Smooth muscle cell (in vitro differentiated cells): ENCODE data around the gene P3H2. TPM values are rescaled to one million over a fixed set of nuclear protein-coding genes. Genes with fewer than 3 reads are reported as not detected.
A peak's percentile ranks its signal among the peaks of the same experiment; 100 is the strongest.
"Not testable (repeated sequence)": the region's sequence is repeated elsewhere in the genome, so short reads cannot be mapped to it uniquely, and the experiment has no call there.

Experiments used
- DNase-seq: peaks from one replicate; lab custom pipeline; 2025; ENCODE audit not compliant: unreplicated experiment; lab: John Stamatoyannopoulos, UW
- H2AFZ ChIP-seq: fragments of 200-600 bp; sonication (generic); 2 replicates; pipeline ENCODE4 v1.6.0; 2016; ENCODE audit warnings: antibody characterized with exemption, low read depth, mild to moderate bottlenecking
- H3F3A ChIP-seq: fragments of 200-600 bp; sonication (generic); 2 replicates; pipeline ENCODE4 v1.6.0; 2017; ENCODE audit warnings: antibody characterized with exemption, low read depth
- H3K27ac ChIP-seq: fragments of 200-600 bp; sonication (generic); 2 replicates; pipeline ENCODE4 v1.5.1; 2016; ENCODE audit warnings: low read depth, mild to moderate bottlenecking
- H3K27me3 ChIP-seq: fragments of 200-600 bp; sonication (generic); 2 replicates; pipeline ENCODE4 v1.6.1; 2016; ENCODE audit warnings: low read depth, mild to moderate bottlenecking
- H3K36me3 ChIP-seq: fragments of 200-600 bp; sonication (generic); 2 replicates; pipeline ENCODE4 v1.5.1; 2016; ENCODE audit warnings: low read depth
- H3K4me1 ChIP-seq: fragments of 200-600 bp; sonication (generic); 2 replicates; pipeline ENCODE4 v1.5.1; 2016; ENCODE audit warnings: low read depth
- H3K4me2 ChIP-seq: fragments of 200-600 bp; sonication (generic); 2 replicates; pipeline ENCODE4 v1.6.0; 2016; ENCODE audit warnings: mild to moderate bottlenecking
- H3K4me3 ChIP-seq: fragments of 200-600 bp; sonication (generic); 2 replicates; pipeline ENCODE4 v1.5.1; 2016; ENCODE audit warnings: mild to moderate bottlenecking
- H3K79me2 ChIP-seq: fragments of 200-600 bp; sonication (generic); 2 replicates; pipeline ENCODE4 v1.6.0; 2016; ENCODE audit warnings: low read depth, mild to moderate bottlenecking
- H3K9ac ChIP-seq: fragments of 200-600 bp; sonication (generic); 2 replicates; pipeline ENCODE4 v1.6.0; 2016; ENCODE audit warnings: low read depth
- H3K9me3 ChIP-seq: fragments of 200-600 bp; sonication (generic); replicated peaks from 2 replicates; pipeline ENCODE4 v1.5.1; 2016; ENCODE audit warnings: low read depth
- H4K20me1 ChIP-seq: fragments of 200-600 bp; sonication (generic); 2 replicates; pipeline ENCODE4 v1.6.0; 2016; ENCODE audit warnings: low read depth
- CTCF ChIP-seq: fragments of 200-600 bp; sonication (generic); IDR thresholded peaks from 2 replicates; pipeline ENCODE4 v1.5.1; 2017; ENCODE audit warnings: borderline replicate concordance, mild to moderate bottlenecking, antibody characterized with exemption; ENCODE audit not compliant: insufficient read depth, poor library complexity, severe bottlenecking
- WGBS: methylation state at CpG from one replicate; pipeline ENCODE4 v1.1.7; 2016; ENCODE audit warnings: low lambda C conversion rate; 5-methylcytosine and 5-hydroxymethylcytosine counted together
- polyA plus RNA-seq: library from polyadenylated mRNA; unstranded; fragments of >200 nt; fragmentation: Nextera tagmentation; extraction: Ambion mirVana; gene quantifications from 2 replicates; pipeline ENCODE4 v1.2.1, GENCODE V29; 2016
- total RNA-seq: library from RNA; depleted of rRNA; stranded (reverse); fragments of >200 nt; gene quantifications from 2 replicates; pipeline ENCODE4 v1.2.3, GENCODE V29; 2014

Gene P3H2
- total and polyA plus RNA-seq, 2 experiments from 2014 or later: 6.5 to 27.3 TPM

GRCh38 chr3:189962466-189962865 is 158.2 kb downstream of the P3H2 start:
- no peak for DNase-seq
- Histone ChIP-seq H3K27me3 (no peaks in the 10 kb centered on the region), H3K9me3 (no peaks in the 10 kb centered on the region), H3K4me3 (no peak overlapping the region), H3K4me1 (peaks cover 3% of the 10 kb centered on the region), H3F3A (no peaks in the 10 kb centered on the region), H2AFZ (no peak overlapping the region), H3K79me2 (no peaks in the 10 kb centered on the region), H3K27ac (no peak overlapping the region), H3K36me3 (no peaks in the 10 kb centered on the region), H3K9ac (no peak overlapping the region), H4K20me1 (no peaks in the 10 kb centered on the region), H3K4me2 (no peak overlapping the region)
- 86% methylated on average over 4 of the region's 4 CpGs for WGBS
- TF ChIP-seq CTCF: no peak

- peak; percentile 30 for DNase-seq
- Histone ChIP-seq H3K9ac (no peak overlapping the region), H3K4me2 (no peak overlapping the region)
These were observed 159.1 kb downstream of the P3H2 start for GRCh38 chr3:189961522-189962161.

GRCh38 chr3:189961086-189961485 is 159.6 kb downstream of the P3H2 start:
- H3K9ac ChIP-seq, H4K20me1 ChIP-seq, H3K27ac ChIP-seq, H3F3A ChIP-seq, H3K4me2 ChIP-seq, H3K36me3 ChIP-seq, H3K9me3 ChIP-seq, H2AFZ ChIP-seq, H3K4me3 ChIP-seq, H3K79me2 ChIP-seq, H3K4me1 ChIP-seq, DNase-seq, H3K27me3 ChIP-seq: not testable (repeated sequence)
- WGBS: 83% methylated on average over 10 of the region's 10 CpGs

More at GRCh38 chr3:189961522-189962161, 159.1 kb downstream of the P3H2 start:
- Histone ChIP-seq H3K9me3 (no peaks in the 10 kb centered on the region), H3K4me3 (no peak overlapping the region), H3K27me3 (no peaks in the 10 kb centered on the region), H3K79me2 (no peaks in the 10 kb centered on the region), H2AFZ (no peak overlapping the region), H3K27ac (no peak overlapping the region), H3K4me1 (peaks cover 3% of the 10 kb centered on the region), H3K36me3 (no peaks in the 10 kb centered on the region), H3F3A (no peaks in the 10 kb centered on the region), H4K20me1 (no peaks in the 10 kb centered on the region)
- 5% methylated on average over 8 of the region's 8 CpGs for WGBS
- peak; percentile 96 for TF ChIP-seq CTCF

GRCh38 chr3:189954733-189955665 is 165.7 kb downstream of the P3H2 start:
- H2AFZ ChIP-seq: no peak overlapping the region
- H3F3A ChIP-seq: no peaks in the 10 kb centered on the region
- no peaks in the 10 kb centered on the region for H3K36me3 ChIP-seq
- no peaks in the 10 kb centered on the region for H3K4me1 ChIP-seq
- no peaks in the 10 kb centered on the region for H3K9me3 ChIP-seq
- no peak overlapping the region for H3K4me2 ChIP-seq
- no peak overlapping the region for H3K9ac ChIP-seq
- H3K27me3 ChIP-seq: no peaks in the 10 kb centered on the region
- no peak for DNase-seq
- no peak overlapping the region for H3K27ac ChIP-seq
- H3K4me3 ChIP-seq: no peak overlapping the region
- 90% methylated on average over 7 of the region's 7 CpGs for WGBS
- TF ChIP-seq CTCF: no peak
- no peaks in the 10 kb centered on the region for H3K79me2 ChIP-seq
- H4K20me1 ChIP-seq: no peaks in the 10 kb centered on the region
